ENCODE measurements around the gene LRMDA. TPM values are rescaled to one million over a fixed set of nuclear protein-coding genes. Genes with fewer than 3 reads are reported as not detected.

LRMDA gene
- total and polyA plus RNA-seq, 2 of the 8 experiments (the other 6 are each of a cell fraction or from before 2014, with no cell fraction given), result 0.86 to 2.8 TPM

DNA sequence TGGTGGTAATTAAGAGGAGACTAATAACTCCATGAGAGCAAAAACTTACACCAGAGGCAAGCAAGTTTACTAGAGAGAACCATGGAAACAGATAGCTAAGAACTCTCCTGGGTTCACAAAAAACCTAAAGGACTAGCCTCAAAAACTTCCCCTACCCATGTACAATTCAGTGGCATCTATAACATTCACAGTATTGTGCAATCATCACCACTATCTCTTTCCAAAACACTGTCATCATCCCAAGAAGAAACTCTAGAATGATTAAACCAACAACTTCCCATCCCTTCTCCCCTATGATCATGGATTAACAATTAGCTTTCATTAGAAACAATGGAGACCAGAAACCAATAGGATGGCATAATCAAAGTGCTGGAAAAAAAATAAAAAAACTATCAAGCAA, 1038.3 kb downstream of the LRMDA start:
- no peak for FAIRE-seq
- CTCF ChIA-PET (ENCODE audit: partially characterized antibody), result interaction anchor here (0.7 to 1.0 kb wide), 3 partner anchors 9 to 423 kb away, joined by 3 to 4 read pairs (median 3); no protein-coding TSS in a partner anchor
- H2BK5ac ChIP-seq (ENCODE audit: low read depth, low read length), result no peak overlapping the region
- TF ChIP-seq, protein P1, sequence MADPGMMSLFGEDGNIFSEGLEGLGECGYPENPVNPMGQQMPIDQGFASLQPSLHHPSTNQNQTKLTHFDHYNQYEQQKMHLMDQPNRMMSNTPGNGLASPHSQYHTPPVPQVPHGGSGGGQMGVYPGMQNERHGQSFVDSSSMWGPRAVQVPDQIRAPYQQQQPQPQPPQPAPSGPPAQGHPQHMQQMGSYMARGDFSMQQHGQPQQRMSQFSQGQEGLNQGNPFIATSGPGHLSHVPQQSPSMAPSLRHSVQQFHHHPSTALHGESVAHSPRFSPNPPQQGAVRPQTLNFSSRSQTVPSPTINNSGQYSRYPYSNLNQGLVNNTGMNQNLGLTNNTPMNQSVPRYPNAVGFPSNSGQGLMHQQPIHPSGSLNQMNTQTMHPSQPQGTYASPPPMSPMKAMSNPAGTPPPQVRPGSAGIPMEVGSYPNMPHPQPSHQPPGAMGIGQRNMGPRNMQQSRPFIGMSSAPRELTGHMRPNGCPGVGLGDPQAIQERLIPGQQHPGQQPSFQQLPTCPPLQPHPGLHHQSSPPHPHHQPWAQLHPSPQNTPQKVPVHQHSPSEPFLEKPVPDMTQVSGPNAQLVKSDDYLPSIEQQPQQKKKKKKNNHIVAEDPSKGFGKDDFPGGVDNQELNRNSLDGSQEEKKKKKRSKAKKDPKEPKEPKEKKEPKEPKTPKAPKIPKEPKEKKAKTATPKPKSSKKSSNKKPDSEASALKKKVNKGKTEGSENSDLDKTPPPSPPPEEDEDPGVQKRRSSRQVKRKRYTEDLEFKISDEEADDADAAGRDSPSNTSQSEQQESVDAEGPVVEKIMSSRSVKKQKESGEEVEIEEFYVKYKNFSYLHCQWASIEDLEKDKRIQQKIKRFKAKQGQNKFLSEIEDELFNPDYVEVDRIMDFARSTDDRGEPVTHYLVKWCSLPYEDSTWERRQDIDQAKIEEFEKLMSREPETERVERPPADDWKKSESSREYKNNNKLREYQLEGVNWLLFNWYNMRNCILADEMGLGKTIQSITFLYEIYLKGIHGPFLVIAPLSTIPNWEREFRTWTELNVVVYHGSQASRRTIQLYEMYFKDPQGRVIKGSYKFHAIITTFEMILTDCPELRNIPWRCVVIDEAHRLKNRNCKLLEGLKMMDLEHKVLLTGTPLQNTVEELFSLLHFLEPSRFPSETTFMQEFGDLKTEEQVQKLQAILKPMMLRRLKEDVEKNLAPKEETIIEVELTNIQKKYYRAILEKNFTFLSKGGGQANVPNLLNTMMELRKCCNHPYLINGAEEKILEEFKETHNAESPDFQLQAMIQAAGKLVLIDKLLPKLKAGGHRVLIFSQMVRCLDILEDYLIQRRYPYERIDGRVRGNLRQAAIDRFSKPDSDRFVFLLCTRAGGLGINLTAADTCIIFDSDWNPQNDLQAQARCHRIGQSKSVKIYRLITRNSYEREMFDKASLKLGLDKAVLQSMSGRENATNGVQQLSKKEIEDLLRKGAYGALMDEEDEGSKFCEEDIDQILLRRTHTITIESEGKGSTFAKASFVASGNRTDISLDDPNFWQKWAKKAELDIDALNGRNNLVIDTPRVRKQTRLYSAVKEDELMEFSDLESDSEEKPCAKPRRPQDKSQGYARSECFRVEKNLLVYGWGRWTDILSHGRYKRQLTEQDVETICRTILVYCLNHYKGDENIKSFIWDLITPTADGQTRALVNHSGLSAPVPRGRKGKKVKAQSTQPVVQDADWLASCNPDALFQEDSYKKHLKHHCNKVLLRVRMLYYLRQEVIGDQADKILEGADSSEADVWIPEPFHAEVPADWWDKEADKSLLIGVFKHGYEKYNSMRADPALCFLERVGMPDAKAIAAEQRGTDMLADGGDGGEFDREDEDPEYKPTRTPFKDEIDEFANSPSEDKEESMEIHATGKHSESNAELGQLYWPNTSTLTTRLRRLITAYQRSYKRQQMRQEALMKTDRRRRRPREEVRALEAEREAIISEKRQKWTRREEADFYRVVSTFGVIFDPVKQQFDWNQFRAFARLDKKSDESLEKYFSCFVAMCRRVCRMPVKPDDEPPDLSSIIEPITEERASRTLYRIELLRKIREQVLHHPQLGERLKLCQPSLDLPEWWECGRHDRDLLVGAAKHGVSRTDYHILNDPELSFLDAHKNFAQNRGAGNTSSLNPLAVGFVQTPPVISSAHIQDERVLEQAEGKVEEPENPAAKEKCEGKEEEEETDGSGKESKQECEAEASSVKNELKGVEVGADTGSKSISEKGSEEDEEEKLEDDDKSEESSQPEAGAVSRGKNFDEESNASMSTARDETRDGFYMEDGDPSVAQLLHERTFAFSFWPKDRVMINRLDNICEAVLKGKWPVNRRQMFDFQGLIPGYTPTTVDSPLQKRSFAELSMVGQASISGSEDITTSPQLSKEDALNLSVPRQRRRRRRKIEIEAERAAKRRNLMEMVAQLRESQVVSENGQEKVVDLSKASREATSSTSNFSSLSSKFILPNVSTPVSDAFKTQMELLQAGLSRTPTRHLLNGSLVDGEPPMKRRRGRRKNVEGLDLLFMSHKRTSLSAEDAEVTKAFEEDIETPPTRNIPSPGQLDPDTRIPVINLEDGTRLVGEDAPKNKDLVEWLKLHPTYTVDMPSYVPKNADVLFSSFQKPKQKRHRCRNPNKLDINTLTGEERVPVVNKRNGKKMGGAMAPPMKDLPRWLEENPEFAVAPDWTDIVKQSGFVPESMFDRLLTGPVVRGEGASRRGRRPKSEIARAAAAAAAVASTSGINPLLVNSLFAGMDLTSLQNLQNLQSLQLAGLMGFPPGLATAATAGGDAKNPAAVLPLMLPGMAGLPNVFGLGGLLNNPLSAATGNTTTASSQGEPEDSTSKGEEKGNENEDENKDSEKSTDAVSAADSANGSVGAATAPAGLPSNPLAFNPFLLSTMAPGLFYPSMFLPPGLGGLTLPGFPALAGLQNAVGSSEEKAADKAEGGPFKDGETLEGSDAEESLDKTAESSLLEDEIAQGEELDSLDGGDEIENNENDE (IDR thresholded peaks at IDR 0.05; ENCODE audit: insufficient replicate concordance, low read length), result no peak
- no peak for TF ChIP-seq NRF1 (IDR thresholded peaks at IDR 0.05; ENCODE audit: low read depth, low read length)

More for the DNA sequence above, 1038.3 kb downstream of the LRMDA start:
- H3K9ac ChIP-seq (replicated peaks in 1 of 4; ENCODE audit: extremely low read depth in 1 of 4, low read depth in 3 of 4, low read length in 3 of 4), result no peak overlapping the region
- H3K27ac ChIP-seq (ENCODE audit: low read depth, low read length), result no peak overlapping the region
- H3K23ac ChIP-seq (ENCODE audit: insufficient read length), result no peak overlapping the region
- H4K5ac ChIP-seq (ENCODE audit: insufficient read length, low read depth, low read length), result no peak overlapping the region
- no peak overlapping the region for H2BK12ac ChIP-seq (ENCODE audit: low read depth, low read length)
- no peak overlapping the region for H3K14ac ChIP-seq (ENCODE audit: insufficient read length)
- H3K79me2 ChIP-seq (ENCODE audit: control insufficient read depth in 1 of 2, insufficient read depth in 2 of 2, low read length in 2 of 2), result no peaks in the 10 kb centered on the region
- no peaks in the 10 kb centered on the region for H3K36me3 ChIP-seq (ENCODE audit: control insufficient read depth in 2 of 4, insufficient read depth in 4 of 4, low read length in 3 of 4)
- no peak overlapping the region for H3K4ac ChIP-seq (replicated peaks; ENCODE audit: insufficient read length, low read depth, low read length)
- H2BK20ac ChIP-seq (ENCODE audit: low read length), result no peak overlapping the region
- H2BK120ac ChIP-seq (replicated peaks; ENCODE audit: low read depth, low read length), result no peak overlapping the region
- no peak overlapping the region for H4K8ac ChIP-seq (ENCODE audit: extremely low read depth, insufficient read depth, low read length)
- H3K23me2 ChIP-seq (ENCODE audit: low read depth, low read length), result no peaks in the 10 kb centered on the region
- no peak overlapping the region for H3K18ac ChIP-seq (ENCODE audit: extremely low read depth, low read length)
- no peak overlapping the region for H4K91ac ChIP-seq (replicated peaks; ENCODE audit: insufficient read length, low read length)
- H2AK5ac ChIP-seq (ENCODE audit: low read depth, low read length), result no peak overlapping the region
- H3K9me3 ChIP-seq (ENCODE audit: insufficient read depth in 2 of 2, low read depth in 1 of 2, low read length in 1 of 2), result no peaks in the 10 kb centered on the region
- H3K4me2 ChIP-seq (ENCODE audit: insufficient read depth in 1 of 2, low read depth in 2 of 2, low read length in 2 of 2), result no peak overlapping the region
- H4K20me1 ChIP-seq (replicated peaks in 1 of 2; ENCODE audit: control insufficient read depth in 1 of 2, insufficient read depth in 2 of 2, low read length in 2 of 2), result no peaks in the 10 kb centered on the region
- H3K79me1 ChIP-seq (ENCODE audit: low read depth, low read length), result no peaks in the 10 kb centered on the region
- no peak overlapping the region for H3K56ac ChIP-seq (replicated peaks; ENCODE audit: insufficient read length, low read depth, low read length)
- POLR2A ChIA-PET (ENCODE audit: partially characterized antibody), result no interaction called here
- H2BK15ac ChIP-seq (ENCODE audit: low read length), result no peak overlapping the region
- H3K4me3 ChIP-seq (ENCODE audit: extremely low read depth in 1 of 4, insufficient read depth in 2 of 4, low read depth in 3 of 4, low read length in 4 of 4), result no peak overlapping the region
- no peak overlapping the region for H2AFZ ChIP-seq (ENCODE audit: low read length)
- DNase-seq (ENCODE audit: low read depth in 1 of 2, low spot score in 2 of 2), result no peak
- H3K27me3 ChIP-seq (replicated peaks in 1 of 4; ENCODE audit: control insufficient read depth in 3 of 4, extremely low read depth in 1 of 4, insufficient read depth in 3 of 4, low read length in 3 of 4), result no peaks in the 10 kb centered on the region
- no peaks in the 10 kb centered on the region for H3K4me1 ChIP-seq (replicated peaks in 1 of 4; ENCODE audit: control insufficient read depth in 3 of 4, insufficient read depth in 4 of 4, low read length in 3 of 4)
